ENCODE data around the gene TGFBR3L.

The TGFBR3L gene

DNA sequence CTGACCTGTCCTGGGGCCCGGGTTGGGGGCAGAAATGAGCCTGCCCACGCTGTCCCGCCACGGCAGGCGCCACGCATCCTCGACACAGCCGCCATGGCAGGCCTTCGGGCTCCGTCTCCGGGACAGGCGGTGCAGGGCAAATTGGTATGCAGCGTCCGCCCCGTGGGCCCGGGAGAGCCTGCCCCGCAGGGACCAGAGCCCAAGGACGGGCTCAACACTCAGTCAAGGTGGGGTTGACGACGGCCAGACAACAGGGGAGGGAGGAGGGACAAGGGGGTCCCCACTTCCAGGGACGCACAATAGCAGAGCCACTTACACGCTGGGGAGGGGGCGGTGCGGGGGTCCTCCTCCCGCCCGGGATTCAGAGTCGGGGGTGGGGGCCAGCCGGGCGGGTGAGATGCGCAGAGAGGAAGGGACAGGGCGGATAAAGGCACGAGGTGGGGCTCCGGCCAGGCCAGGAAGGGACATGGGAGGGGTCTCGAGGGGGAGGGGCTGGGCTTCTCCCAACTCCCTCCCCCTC is 10.1 kb downstream of the TGFBR3L start:
- peak overlapping the region; percentile 49 to 61 for H3K4me3 ChIP-seq
- peaks cover 9 to 20% (median 14%) of the 10 kb centered on the region in 3 donors for H3K36me3 ChIP-seq
- TF ChIP-seq, protein P1, sequence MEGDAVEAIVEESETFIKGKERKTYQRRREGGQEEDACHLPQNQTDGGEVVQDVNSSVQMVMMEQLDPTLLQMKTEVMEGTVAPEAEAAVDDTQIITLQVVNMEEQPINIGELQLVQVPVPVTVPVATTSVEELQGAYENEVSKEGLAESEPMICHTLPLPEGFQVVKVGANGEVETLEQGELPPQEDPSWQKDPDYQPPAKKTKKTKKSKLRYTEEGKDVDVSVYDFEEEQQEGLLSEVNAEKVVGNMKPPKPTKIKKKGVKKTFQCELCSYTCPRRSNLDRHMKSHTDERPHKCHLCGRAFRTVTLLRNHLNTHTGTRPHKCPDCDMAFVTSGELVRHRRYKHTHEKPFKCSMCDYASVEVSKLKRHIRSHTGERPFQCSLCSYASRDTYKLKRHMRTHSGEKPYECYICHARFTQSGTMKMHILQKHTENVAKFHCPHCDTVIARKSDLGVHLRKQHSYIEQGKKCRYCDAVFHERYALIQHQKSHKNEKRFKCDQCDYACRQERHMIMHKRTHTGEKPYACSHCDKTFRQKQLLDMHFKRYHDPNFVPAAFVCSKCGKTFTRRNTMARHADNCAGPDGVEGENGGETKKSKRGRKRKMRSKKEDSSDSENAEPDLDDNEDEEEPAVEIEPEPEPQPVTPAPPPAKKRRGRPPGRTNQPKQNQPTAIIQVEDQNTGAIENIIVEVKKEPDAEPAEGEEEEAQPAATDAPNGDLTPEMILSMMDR (IDR thresholded peaks at IDR 0.05): no peak
- intact Hi-C loops (cut with DNase I; ENCODE audit: low total_unique reads): no loop called here
- H3K9me3 ChIP-seq: no peaks in the 10 kb centered on the region
- peak overlapping the region; percentile 56 to 85 for H3K27ac ChIP-seq
- peaks cover 0 to 4% of the 10 kb centered on the region in 2 donors for H3K27me3 ChIP-seq
- DNase-seq: no peak
- H3K4me1 ChIP-seq: peaks cover 4 to 92% (median 82%) of the 10 kb centered on the region in 4 donors

DNA sequence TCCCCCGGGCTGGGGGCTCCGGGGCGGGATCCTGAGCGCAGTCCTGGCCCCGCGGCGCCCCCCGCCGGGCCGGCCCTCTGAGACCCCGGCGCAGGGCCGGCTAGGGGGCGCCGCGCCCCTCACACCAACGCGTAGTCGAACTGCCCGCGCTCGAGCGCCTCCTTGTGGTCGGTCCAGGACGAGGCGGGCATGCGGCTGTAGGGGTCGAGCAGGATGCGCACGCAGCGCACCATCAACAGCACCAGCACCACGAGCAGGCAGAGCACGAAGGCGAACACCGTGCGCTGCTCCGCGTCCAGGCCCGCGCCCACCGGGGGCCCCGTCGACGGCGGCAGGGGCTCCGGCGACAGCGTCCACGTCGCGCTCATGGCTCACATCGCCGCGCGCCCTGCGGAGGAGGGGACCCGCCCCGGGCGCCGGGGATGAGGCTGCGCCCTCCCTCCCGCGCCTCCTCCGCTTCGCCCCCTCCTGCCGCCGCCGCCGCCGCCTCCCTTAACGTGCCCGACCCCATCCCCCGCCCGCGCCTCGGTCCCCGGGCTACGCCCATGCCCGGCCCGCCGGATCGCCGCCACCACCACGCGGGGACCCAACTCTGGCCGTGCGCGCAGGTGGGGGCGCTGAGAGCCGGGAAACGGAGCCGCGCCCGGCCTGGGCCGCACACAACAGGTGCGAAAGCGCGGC is 10.7 kb downstream of the TGFBR3L start:
- Histone ChIP-seq H3K27ac (peak overlapping the region; percentile 56 to 85), H3K9me3 (no peaks in the 10 kb centered on the region), H3K4me1 (peaks cover 4 to 95% (median 84%) of the 10 kb centered on the region in 4 donors), H3K36me3 (peaks cover 9 to 20% (median 14%) of the 10 kb centered on the region in 3 donors), H3K4me3 (peak overlapping the region; percentile 49 to 61), H3K27me3 (peaks cover 0 to 4% of the 10 kb centered on the region in 2 donors)
- TF ChIP-seq, protein P1 (IDR thresholded peaks at IDR 0.05): peak; percentile 66 to 83
- intact Hi-C loops (cut with DNase I; ENCODE audit: low total_unique reads): no loop called here
- DNase-seq: peak; percentile 57 to 81

DNA sequence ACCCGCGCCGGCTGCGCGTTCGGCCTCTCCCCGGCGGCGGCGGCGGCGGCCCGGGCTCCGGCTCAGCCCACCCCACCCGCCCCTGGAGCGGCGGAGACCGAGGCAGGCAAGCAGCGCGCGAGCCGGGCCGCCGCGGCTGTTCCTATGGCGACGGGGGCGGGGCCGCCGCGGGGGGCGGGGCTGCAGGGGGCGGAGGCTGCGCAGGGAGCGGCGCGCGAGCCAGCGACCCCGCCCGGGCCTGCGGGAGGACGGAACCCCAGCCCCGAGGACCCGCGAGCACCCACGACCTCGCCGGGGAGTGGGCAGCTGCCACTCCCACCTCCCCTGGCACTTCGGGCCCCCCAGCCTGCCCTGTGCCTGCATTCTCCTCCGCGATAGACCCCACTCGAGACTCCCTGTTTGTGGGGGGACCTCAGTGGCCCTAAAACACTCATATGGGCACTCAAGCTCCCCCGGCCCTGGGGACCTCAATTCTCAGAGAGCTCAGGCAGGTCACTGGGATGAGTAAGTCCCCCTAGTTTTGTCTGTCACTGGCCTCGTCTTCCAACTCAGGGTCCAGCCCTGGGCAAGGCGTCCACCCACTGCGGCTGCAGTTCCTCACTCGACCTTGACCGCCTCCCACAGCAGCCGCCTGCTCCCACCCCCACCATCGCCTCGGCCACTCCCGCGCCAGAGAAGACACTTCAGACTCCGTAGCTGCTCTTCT is 11.5 kb downstream of the TGFBR3L start, which contains the start of gene CTXN1:
TSS of gene CTXN1 (minus strand) at position 115 of the 706 bp plus-strand sequence. CDS start 597 bp downstream, outside the sequence.
- intact Hi-C loops (cut with DNase I; ENCODE audit: low total_unique reads): no loop called here
- Histone ChIP-seq H3K9me3 (no peaks in the 10 kb centered on the region), H3K4me1 (peaks cover 4 to 97% (median 91%) of the 10 kb centered on the region in 4 donors), H3K36me3 (peaks cover 9 to 26% (median 19%) of the 10 kb centered on the region in 3 donors), H3K27me3 (peaks cover 0 to 4% of the 10 kb centered on the region in 2 donors), H3K27ac (peak within 1 kb of the TSS; percentile 91 to 96), H3K4me3 (peak within 1 kb of the TSS; percentile 49 to 61)
- TF ChIP-seq, protein P1 (IDR thresholded peaks at IDR 0.05): peak in 1 of 2 experiments; percentile 12
- peak; percentile 64 to 84 for DNase-seq

DNA sequence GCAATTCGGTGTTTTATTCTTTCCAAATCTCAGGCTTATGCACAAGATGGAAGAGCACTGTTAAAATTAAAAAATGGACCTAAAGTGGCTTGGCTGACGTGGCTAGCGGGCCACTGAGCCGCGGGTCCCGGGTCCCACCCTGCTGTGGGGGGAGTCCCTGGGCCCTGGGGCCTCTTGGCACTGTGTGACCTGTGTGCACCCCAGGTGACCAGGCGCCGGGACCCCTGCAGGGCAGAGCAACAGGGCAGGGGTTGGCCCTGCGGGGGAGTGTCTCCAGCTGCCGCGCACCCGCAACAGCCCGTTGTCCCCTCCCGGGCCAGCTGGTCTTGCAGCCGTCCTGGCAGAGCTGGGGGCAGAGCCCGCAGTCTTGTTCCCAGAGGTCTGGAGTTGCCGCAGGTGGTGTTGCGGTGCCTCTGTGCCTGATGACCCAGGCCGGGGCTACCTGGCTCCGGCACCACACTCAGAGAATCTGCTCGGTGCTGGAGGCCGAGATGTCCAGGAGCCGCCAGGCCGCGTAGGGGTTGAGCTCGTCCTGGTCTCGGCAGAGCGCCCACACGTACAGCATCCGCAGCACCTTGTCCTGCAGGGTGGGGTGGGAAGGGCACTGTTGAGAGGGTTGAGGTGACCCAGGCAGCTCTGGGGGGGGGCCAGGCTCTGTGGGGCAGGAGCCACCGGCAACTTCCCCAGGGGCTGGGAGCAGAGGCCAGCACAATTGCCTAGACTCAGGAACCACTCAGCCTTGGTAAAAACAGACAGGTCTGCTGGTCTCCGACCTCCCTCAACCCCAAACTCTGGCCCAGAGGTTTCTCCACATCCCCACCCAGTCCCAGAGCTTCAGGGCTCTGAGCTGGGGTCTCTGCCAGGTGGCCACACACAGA is 12.3 kb downstream of the TGFBR3L start:
- intact Hi-C loops (cut with DNase I; ENCODE audit: low total_unique reads): no loop called here
- Histone ChIP-seq H3K4me1 (peaks cover 3 to 97% (median 91%) of the 10 kb centered on the region in 4 donors), H3K27ac (peak overlapping the region; percentile 91 to 96), H3K27me3 (peaks cover 0 to 4% of the 10 kb centered on the region in 2 donors), H3K4me3 (peak overlapping the region in 1 of 2 donors; percentile 61), H3K36me3 (peaks cover 9 to 30% (median 25%) of the 10 kb centered on the region in 3 donors), H3K9me3 (no peaks in the 10 kb centered on the region)
- TF ChIP-seq, protein P1 (IDR thresholded peaks at IDR 0.05): no peak
- no peak for DNase-seq

All from tibial artery (tissue), 4 donors.